SK-N-SH treated with all-trans-retinoic acid at 6 μM for 48 hours (cell line): ENCODE measurements around the gene GPATCH1.
"Not testable (repeated sequence)": the region's sequence is repeated elsewhere in the genome, so short reads cannot be mapped to it uniquely, and the experiment has no call there.

Source experiments
- ATAC-seq: fragments of 200-7000 bp; cut with Tn5 transposase; 3 replicates; pipeline ENCODE4 v1.9.1; 2020; ENCODE audit warnings: mild to moderate bottlenecking, moderate library complexity
- ARNTL ChIP-seq: fragments of 450-650 bp; formaldehyde crosslinking; IDR thresholded peaks from 2 replicates; pipeline ENCODE4 v1.5.0; 2020; ENCODE audit warnings: low read depth, mild to moderate bottlenecking, moderate library complexity, borderline replicate concordance
- BACH2 ChIP-seq: fragments of 250-450 bp; sonication (Bioruptor Pico); IDR thresholded peaks from 2 replicates; pipeline ENCODE4 v1.9.0; 2021; ENCODE audit warnings: mild to moderate bottlenecking, borderline replicate concordance
- CREB5 ChIP-seq: fragments of 250-450 bp; sonication (Bioruptor Pico); IDR thresholded peaks from 2 replicates; pipeline ENCODE4 v1.5.1; 2020; ENCODE audit warnings: low read depth, mild to moderate bottlenecking, moderate library complexity
- CSDC2 ChIP-seq: fragments of 250-450 bp; sonication (Bioruptor Pico); IDR thresholded peaks from 2 replicates; pipeline ENCODE4 v1.5.0; 2020; ENCODE audit warnings: mild to moderate bottlenecking, moderate library complexity
- CSRNP3 ChIP-seq: fragments of 250-450 bp; sonication (Bioruptor Pico); IDR thresholded peaks from 2 replicates; pipeline ENCODE4 v1.5.1; 2021; ENCODE audit warnings: mild to moderate bottlenecking, moderate library complexity
- ESRRG ChIP-seq: fragments of 250-450 bp; sonication (Bioruptor Pico); IDR thresholded peaks from 2 replicates; pipeline ENCODE4 v1.6.1; 2021; ENCODE audit warnings: mild to moderate bottlenecking
- GLIS3 ChIP-seq: fragments of 250-450 bp; sonication (Bioruptor Pico); IDR thresholded peaks from 2 replicates; pipeline ENCODE4 v1.5.0; 2020; ENCODE audit warnings: mild to moderate bottlenecking, moderate library complexity
- ISL1 ChIP-seq: fragments of 250-450 bp; sonication (Bioruptor Pico); IDR thresholded peaks from 2 replicates; pipeline ENCODE4 v2.1.2; 2022; ENCODE audit warnings: mild to moderate bottlenecking, moderate library complexity
- OSR1 ChIP-seq: fragments of 250-450 bp; sonication (Bioruptor Pico); IDR thresholded peaks from 2 replicates; pipeline ENCODE4 v1.8.0; 2022; ENCODE audit warnings: moderate library complexity, mild to moderate bottlenecking, inconsistent platforms
- PATZ1 ChIP-seq: fragments of 250-450 bp; sonication (Bioruptor Pico); IDR thresholded peaks from 2 replicates; pipeline ENCODE4 v1.8.0; 2020; ENCODE audit warnings: mild to moderate bottlenecking, moderate library complexity, borderline replicate concordance
- PPARA ChIP-seq: fragments of 250-450 bp; sonication (Bioruptor Pico); IDR thresholded peaks from 2 replicates; pipeline ENCODE4 v1.5.0; 2020; ENCODE audit warnings: mild to moderate bottlenecking, borderline replicate concordance
- RARB ChIP-seq: fragments of 250-450 bp; sonication (Bioruptor Pico); IDR thresholded peaks from 2 replicates; pipeline ENCODE4 v1.8.0; 2021; ENCODE audit warnings: mild to moderate bottlenecking, moderate library complexity
- SNAI2 ChIP-seq: fragments of 250-450 bp; sonication (Bioruptor Pico); IDR thresholded peaks from 2 replicates; pipeline ENCODE4 v1.5.0; 2020; ENCODE audit warnings: mild to moderate bottlenecking, moderate library complexity
- TCF4 ChIP-seq: fragments of 250-450 bp; sonication (Bioruptor Pico); IDR thresholded peaks from 2 replicates; pipeline ENCODE4 v1.8.0; 2021; ENCODE audit warnings: mild to moderate bottlenecking, moderate library complexity, borderline replicate concordance
- TOX ChIP-seq: fragments of 250-450 bp; sonication (Bioruptor Pico); IDR thresholded peaks from 2 replicates; pipeline ENCODE4 v1.8.0; 2021; ENCODE audit warnings: mild to moderate bottlenecking, moderate library complexity, borderline replicate concordance
- TSHZ2 ChIP-seq: fragments of 250-450 bp; sonication (Bioruptor Pico); IDR thresholded peaks from 2 replicates; pipeline ENCODE4 v1.5.0; 2020; ENCODE audit warnings: mild to moderate bottlenecking, moderate library complexity
- ZC3H10 ChIP-seq: fragments of 250-450 bp; sonication (Bioruptor Pico); IDR thresholded peaks from 2 replicates; pipeline ENCODE4 v1.5.1; 2021; ENCODE audit warnings: mild to moderate bottlenecking, moderate library complexity
- ZFP3 ChIP-seq: fragments of 250-450 bp; sonication (Bioruptor Pico); IDR thresholded peaks from 2 replicates; pipeline ENCODE4 v1.5.0; 2020; ENCODE audit warnings: mild to moderate bottlenecking, moderate library complexity
- ZFP30 ChIP-seq: fragments of 450-650 bp; formaldehyde crosslinking; IDR thresholded peaks from 2 replicates; pipeline ENCODE4 v1.5.0; 2022; ENCODE audit warnings: mild to moderate bottlenecking, moderate library complexity
- ZNF565 ChIP-seq: fragments of 450-650 bp; formaldehyde crosslinking; conservative IDR thresholded peaks from 2 replicates; pipeline ENCODE4 v1.5.0; 2020; ENCODE audit warnings: low read depth, mild to moderate bottlenecking, moderate library complexity
- ZNF70 ChIP-seq: fragments of 450-650 bp; formaldehyde crosslinking; IDR thresholded peaks from 2 replicates; pipeline ENCODE4 v1.5.0; 2020; ENCODE audit warnings: mild to moderate bottlenecking, moderate library complexity
- ZNF8 ChIP-seq: fragments of 450-650 bp; formaldehyde crosslinking; IDR thresholded peaks from 2 replicates; pipeline ENCODE4 v1.5.0; 2020; ENCODE audit warnings: mild to moderate bottlenecking, moderate library complexity

GPATCH1 gene

GRCh38 chr19:33161201-33161600 lies 80.2 kb downstream of the GPATCH1 start:
- no peak for ATAC-seq
- TF ChIP-seq ESRRG (CRISPR knock-in tag) (no peak), ZNF565 (CRISPR knock-in tag) (no peak), GLIS3 (CRISPR knock-in tag) (no peak), ARNTL (CRISPR knock-in tag) (no peak), RARB (no peak), ZNF8 (CRISPR knock-in tag) (no peak), ISL1 (CRISPR knock-in tag) (no peak), ZC3H10 (CRISPR knock-in tag) (no peak), SNAI2 (no peak), BACH2 (no peak), CSRNP3 (CRISPR knock-in tag) (no peak), TCF4 (CRISPR knock-in tag) (no peak), TOX (CRISPR knock-in tag) (no peak), ZFP3 (CRISPR knock-in tag) (no peak), TSHZ2 (CRISPR knock-in tag) (no peak), ZNF70 (no peak), OSR1 (CRISPR knock-in tag) (no peak), CREB5 (no peak), PPARA (CRISPR knock-in tag) (no peak), CSDC2 (CRISPR knock-in tag) (no peak)
- TF ChIP-seq, all 23 proteins: peak for 0

GRCh38 chr19:33163481-33163880 lies 82.5 kb downstream of the GPATCH1 start:
- no peak for ATAC-seq
- TF ChIP-seq BACH2 (no peak), PATZ1 (CRISPR knock-in tag) (no peak), ZC3H10 (CRISPR knock-in tag) (no peak), ISL1 (CRISPR knock-in tag) (no peak), TSHZ2 (CRISPR knock-in tag) (no peak), RARB (no peak), ZNF565 (CRISPR knock-in tag) (no peak), ZNF70 (no peak), GLIS3 (CRISPR knock-in tag) (no peak), OSR1 (CRISPR knock-in tag) (no peak), CREB5 (no peak), TCF4 (CRISPR knock-in tag) (no peak), ZFP30 (CRISPR knock-in tag) (no peak), CSDC2 (CRISPR knock-in tag) (no peak), ESRRG (CRISPR knock-in tag) (no peak), PPARA (CRISPR knock-in tag) (no peak)

- ATAC-seq, result not testable (repeated sequence)
Observed at GRCh38 chr19:33166037-33166436, 85.1 kb downstream of the GPATCH1 start.
